ENCODE results near the gene CA5A. TPM values are rescaled to one million over a fixed set of nuclear protein-coding genes. Genes with fewer than 3 reads are reported as not detected.

The CA5A gene
- total RNA-seq, 1 experiment from 2014 or later = not detected

DNA sequence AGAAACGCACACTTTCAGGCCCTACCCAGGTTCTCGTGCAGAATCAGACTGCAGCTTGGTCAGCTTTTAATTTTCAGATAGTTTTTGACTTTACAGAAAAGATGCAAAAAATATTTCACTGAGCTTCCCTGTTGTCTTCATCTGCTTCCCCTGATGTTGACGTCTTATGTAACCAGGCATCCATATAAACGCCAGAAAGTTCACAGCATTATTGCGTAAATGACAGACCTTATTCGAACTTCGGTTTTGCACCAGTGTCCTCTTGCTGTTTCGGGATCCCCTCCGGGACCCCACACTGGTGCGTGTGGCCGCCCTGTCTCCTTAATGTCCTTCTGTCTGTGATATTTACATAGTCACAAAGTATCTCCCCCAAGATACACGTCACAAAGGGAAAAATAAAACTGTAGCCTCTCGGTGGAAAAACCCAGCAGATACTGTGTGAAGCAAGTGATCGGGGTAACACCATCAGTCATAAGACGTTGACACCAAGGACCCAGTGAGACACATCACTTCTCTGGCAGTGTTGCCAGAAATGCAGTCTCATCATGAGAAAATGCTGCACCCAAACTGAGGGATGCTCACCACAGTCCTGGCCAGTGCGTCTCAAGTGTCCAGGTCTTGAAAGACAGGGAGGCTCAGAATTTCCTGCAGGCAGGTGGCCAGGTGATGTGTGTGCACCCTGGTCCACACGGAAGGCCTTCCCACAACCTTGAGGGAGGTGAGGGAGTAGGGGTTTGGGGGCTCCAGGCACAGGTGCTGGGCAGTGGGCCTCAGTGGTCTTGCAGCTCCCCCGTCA lies 19.2 kb upstream of the CA5A start:
- no peaks in the 10 kb centered on the region for H3K9me3 Mint-ChIP-seq (ENCODE audit: unreplicated experiment)
- H3K4me1 Mint-ChIP-seq (ENCODE audit: insufficient read depth, unreplicated experiment) = peaks cover 21% of the 10 kb centered on the region
- DNase-seq (ENCODE audit: unreplicated experiment) = no peak
- peaks cover 55% of the 10 kb centered on the region for H3K36me3 Mint-ChIP-seq (ENCODE audit: insufficient read depth, unreplicated experiment)
- H3K27me3 Mint-ChIP-seq (ENCODE audit: insufficient read depth, unreplicated experiment) = no peaks in the 10 kb centered on the region
- ChIA-PET CTCF (interaction anchor here (0.7 kb wide), 1 partner anchor 482 kb away, joined by 3 read pairs; no protein-coding TSS in a partner anchor), POLR2A (no interaction called here)
- intact Hi-C loops (cut with micrococcal nuclease) = no loop called here
- TF ChIP-seq, protein P1, sequence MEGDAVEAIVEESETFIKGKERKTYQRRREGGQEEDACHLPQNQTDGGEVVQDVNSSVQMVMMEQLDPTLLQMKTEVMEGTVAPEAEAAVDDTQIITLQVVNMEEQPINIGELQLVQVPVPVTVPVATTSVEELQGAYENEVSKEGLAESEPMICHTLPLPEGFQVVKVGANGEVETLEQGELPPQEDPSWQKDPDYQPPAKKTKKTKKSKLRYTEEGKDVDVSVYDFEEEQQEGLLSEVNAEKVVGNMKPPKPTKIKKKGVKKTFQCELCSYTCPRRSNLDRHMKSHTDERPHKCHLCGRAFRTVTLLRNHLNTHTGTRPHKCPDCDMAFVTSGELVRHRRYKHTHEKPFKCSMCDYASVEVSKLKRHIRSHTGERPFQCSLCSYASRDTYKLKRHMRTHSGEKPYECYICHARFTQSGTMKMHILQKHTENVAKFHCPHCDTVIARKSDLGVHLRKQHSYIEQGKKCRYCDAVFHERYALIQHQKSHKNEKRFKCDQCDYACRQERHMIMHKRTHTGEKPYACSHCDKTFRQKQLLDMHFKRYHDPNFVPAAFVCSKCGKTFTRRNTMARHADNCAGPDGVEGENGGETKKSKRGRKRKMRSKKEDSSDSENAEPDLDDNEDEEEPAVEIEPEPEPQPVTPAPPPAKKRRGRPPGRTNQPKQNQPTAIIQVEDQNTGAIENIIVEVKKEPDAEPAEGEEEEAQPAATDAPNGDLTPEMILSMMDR (IDR thresholded peaks at IDR 0.05; ENCODE audit: unreplicated experiment) = no peak
- no TSS peak for BruUV-seq (replicated peaks)
- no peak overlapping the region for H3K4me3 Mint-ChIP-seq (ENCODE audit: unreplicated experiment)
- peak overlapping the region; percentile 39 for H3K27ac Mint-ChIP-seq (ENCODE audit: low read depth, unreplicated experiment)

DNA sequence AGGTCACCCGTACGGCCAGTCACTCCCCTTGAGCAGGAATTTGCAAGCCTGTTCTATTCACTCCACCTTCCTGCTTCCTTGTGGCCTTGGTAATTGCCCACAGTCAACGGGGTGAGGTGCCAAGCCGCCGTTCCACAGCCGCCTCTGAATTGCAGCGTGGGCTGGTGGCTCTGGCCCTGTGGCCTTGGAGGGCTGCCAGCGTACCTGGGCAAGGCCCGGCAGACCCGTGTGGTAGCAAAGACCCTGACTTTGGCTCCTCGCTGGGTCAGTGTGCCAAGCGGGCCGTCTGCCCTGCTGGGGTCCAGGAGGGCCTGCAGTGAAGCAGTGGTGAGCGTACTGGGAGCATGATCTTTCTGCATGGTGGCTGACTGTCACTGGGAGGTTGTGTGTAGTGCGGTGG lies 18.5 kb upstream of the CA5A start:
- Mint-ChIP-seq H3K9me3 (ENCODE audit: unreplicated experiment) (no peaks in the 10 kb centered on the region), H3K4me1 (ENCODE audit: insufficient read depth, unreplicated experiment) (peaks cover 21% of the 10 kb centered on the region), H3K36me3 (ENCODE audit: insufficient read depth, unreplicated experiment) (peaks cover 52% of the 10 kb centered on the region), H3K27ac (ENCODE audit: low read depth, unreplicated experiment) (peak overlapping the region; percentile 9), H3K27me3 (ENCODE audit: insufficient read depth, unreplicated experiment) (no peaks in the 10 kb centered on the region), H3K4me3 (ENCODE audit: unreplicated experiment) (no peak overlapping the region)
- POLR2A ChIA-PET = no interaction called here
- TF ChIP-seq, protein P1 (IDR thresholded peaks at IDR 0.05; ENCODE audit: unreplicated experiment) = no peak
- no TSS peak for BruUV-seq (replicated peaks)
- no peak for DNase-seq (ENCODE audit: unreplicated experiment)
- CTCF ChIA-PET = no interaction called here
- intact Hi-C loops (cut with micrococcal nuclease) = no loop called here

DNA sequence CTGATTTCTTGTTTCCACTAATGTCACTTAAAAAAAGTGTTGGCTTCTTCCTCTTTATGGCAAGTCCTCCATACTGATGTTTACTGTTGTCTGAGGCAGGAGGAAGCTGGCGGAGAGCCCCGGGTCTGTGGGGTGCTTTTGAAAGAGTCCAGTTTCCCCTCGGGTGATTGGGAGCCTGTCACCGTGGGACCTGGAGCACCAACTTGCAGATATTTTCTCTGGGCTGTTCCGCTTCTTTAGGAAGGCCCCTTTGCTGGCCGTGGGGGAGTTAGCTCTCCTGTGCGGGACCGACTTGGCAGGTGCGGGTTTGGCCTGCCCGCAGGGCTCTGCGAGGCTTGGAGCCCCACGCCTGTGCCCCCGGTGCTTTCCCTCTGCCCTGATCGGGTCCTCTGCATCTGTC lies 18.0 kb upstream of the CA5A start:
- intact Hi-C loops (cut with micrococcal nuclease) = no loop called here
- no TSS peak for BruUV-seq (replicated peaks)
- TF ChIP-seq, protein P1 (IDR thresholded peaks at IDR 0.05; ENCODE audit: unreplicated experiment) = no peak
- peaks cover 21% of the 10 kb centered on the region for H3K4me1 Mint-ChIP-seq (ENCODE audit: insufficient read depth, unreplicated experiment)
- H3K9me3 Mint-ChIP-seq (ENCODE audit: unreplicated experiment) = no peaks in the 10 kb centered on the region
- CTCF ChIA-PET = interaction anchor here (0.7 kb wide), 1 partner anchor 78 kb away, joined by 4 read pairs; no protein-coding TSS in a partner anchor
- no peaks in the 10 kb centered on the region for H3K27me3 Mint-ChIP-seq (ENCODE audit: insufficient read depth, unreplicated experiment)
- no peak for DNase-seq (ENCODE audit: unreplicated experiment)
- peaks cover 49% of the 10 kb centered on the region for H3K36me3 Mint-ChIP-seq (ENCODE audit: insufficient read depth, unreplicated experiment)
- POLR2A ChIA-PET = no interaction called here
- H3K27ac Mint-ChIP-seq (ENCODE audit: low read depth, unreplicated experiment) = peak overlapping the region; percentile 9
- H3K4me3 Mint-ChIP-seq (ENCODE audit: unreplicated experiment) = no peak overlapping the region

DNA sequence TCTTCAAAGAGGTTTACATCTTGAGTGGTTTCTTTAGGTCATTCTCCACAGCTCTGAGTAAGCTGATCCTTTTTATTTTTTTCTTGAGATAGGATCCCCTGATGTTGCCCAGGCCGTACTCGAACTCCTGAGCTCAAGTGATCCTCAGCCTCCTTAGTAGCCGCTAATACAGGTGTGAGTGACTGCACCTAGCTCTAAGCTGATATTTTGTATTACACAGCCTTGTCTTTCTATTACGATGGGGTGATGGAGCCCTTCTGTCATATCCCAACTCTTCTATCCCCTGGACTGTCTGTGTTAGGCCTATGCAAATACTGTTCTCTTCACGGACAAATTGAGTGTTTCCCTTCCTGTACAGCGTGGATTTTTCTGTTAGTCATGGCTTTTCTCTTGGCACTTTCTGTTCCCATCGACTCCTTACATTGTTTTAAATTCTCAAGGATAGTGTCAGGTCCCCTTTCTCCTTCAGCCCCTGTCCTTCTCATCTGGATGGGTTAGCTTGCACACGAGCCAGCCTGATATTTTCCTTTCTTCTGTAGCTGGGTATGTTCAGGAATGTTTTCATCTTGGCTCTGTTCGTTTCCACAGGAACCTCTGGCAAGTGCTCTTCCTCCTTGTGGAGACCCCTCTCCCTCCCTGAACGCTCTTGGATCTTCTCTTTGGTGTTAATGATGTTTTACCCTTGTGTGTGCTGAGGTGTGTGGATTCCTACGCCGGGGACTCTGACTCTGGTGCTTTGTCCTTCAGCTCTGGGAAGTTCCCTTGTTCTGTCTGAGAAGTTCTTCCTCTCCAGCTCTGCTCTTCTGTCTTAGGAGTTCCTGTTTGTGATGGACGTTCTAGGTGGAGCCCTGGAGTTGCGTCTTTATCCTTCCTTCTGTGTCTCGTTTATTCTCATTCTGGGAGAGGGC lies 17.2 kb upstream of the CA5A start:
- POLR2A ChIA-PET = interaction anchor here (1.4 to 2.9 kb wide), 2 partner anchors 12 to 617 kb away, joined by 5 to 14 read pairs; partner anchors contain the start of gene ZC3H18
- peak overlapping the region; percentile 28 for H3K4me3 Mint-ChIP-seq (ENCODE audit: unreplicated experiment)
- TF ChIP-seq, protein P1 (IDR thresholded peaks at IDR 0.05; ENCODE audit: unreplicated experiment) = no peak

More for the DNA sequence above, 17.2 kb upstream of the CA5A start:
- Mint-ChIP-seq H3K36me3 (ENCODE audit: insufficient read depth, unreplicated experiment) (peaks cover 42% of the 10 kb centered on the region), H3K27ac (ENCODE audit: low read depth, unreplicated experiment) (peak overlapping the region; percentile 9), H3K27me3 (ENCODE audit: insufficient read depth, unreplicated experiment) (no peaks in the 10 kb centered on the region), H3K9me3 (ENCODE audit: unreplicated experiment) (no peaks in the 10 kb centered on the region), H3K4me1 (ENCODE audit: insufficient read depth, unreplicated experiment) (peaks cover 21% of the 10 kb centered on the region)
- intact Hi-C loops (cut with micrococcal nuclease) = no loop called here
- no TSS peak for BruUV-seq (replicated peaks)
- CTCF ChIA-PET = interaction anchor here (0.6 to 0.7 kb wide), 2 partner anchors 77 to 176 kb away, joined by 3 to 4 read pairs; no protein-coding TSS in a partner anchor
- no peak for DNase-seq (ENCODE audit: unreplicated experiment)

All from MCF 10A (cell line).